Prostate gland (tissue), 2 donors: ENCODE results near the gene MXI1.

ENCODE experiments used
- CTCF ChIP-seq, 4 experiments: fragments of 200-600 bp in 2 of 4; fragments of 450-650 bp in 2 of 4; sonication (generic) in 2 of 4; IDR thresholded peaks; 1 replicate in 3 of 4; 2 replicates in 1 of 4; pipeline ENCODE4 v1.5.1; 2016 to 2019; ENCODE audit warnings: antibody characterized with exemption in 4 of 4, mild to moderate bottlenecking in 2 of 4, moderate library complexity in 2 of 4
- POLR2A ChIP-seq: fragments of 450-650 bp; IDR thresholded peaks from one replicate; pipeline ENCODE4 v1.6.1; 2016; ENCODE audit warnings: antibody characterized with exemption, mild to moderate bottlenecking
- POLR2AphosphoS5 ChIP-seq: sonication (generic); formaldehyde crosslinking; IDR thresholded peaks from one replicate; pipeline ENCODE4 v1.6.1; 2017; ENCODE audit warnings: antibody characterized with exemption

DNA sequence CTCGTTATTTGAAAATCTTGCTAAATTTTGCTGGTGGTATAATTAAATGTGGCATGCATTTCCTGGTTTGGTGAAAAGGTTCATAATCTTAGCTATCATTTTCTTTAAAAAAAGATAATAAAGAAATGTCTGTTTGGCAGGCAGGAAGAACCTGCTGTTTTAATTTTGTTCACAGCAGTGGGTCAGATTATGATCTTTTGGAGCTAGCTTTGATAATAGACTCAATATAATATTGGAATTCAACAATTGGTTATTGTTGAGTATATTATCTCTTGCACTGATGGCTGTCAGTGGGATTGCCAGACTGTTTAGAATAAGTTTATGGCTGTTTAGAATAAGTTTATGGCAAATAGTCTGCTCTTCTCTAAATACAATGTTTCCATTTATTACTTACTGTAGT lies 35.1 kb downstream of the MXI1 start:
- TF ChIP-seq POLR2A (no peak), CTCF (IDR thresholded peaks at IDR 0.05) (no peak), POLR2AphosphoS5 (no peak)
